CD14-positive monocyte (primary cell): ENCODE data around the gene ARRB1. TPM values are rescaled to one million over a fixed set of nuclear protein-coding genes. Genes with fewer than 3 reads are reported as not detected.
A peak's percentile ranks its signal among the peaks of the same experiment; 100 is the strongest.

Source experiments
- DNase-seq, 3 donors: peaks; one replicate each; pipeline ENCODE4 v3.0.0-alpha.2; 2011 to 2022
- H2AFZ ChIP-seq: 2 replicates; pipeline ENCODE4 v1.6.0; 2012; ENCODE audit warnings: mild to moderate bottlenecking, low read depth, low read length, inconsistent platforms; ENCODE audit not compliant: insufficient read depth, poor library complexity, severe bottlenecking
- H3K27ac ChIP-seq, 2 donors: 1 replicate in 1 of 2; 2 replicates in 1 of 2; pipeline ENCODE4 v1.5.1; 2012 to 2013; ENCODE audit warnings: low read length in 2 of 2, control low read depth in 1 of 2, inconsistent platforms in 1 of 2, low read depth in 1 of 2, mild to moderate bottlenecking in 1 of 2
- H3K27me3 ChIP-seq, 2 donors: one replicate each; pipeline versions ENCODE4 v1.6.0 to v1.6.1; 2011 to 2013; ENCODE audit warnings: low read length in 2 of 2; ENCODE audit not compliant: control insufficient read depth in 2 of 2, insufficient read depth in 2 of 2
- H3K36me3 ChIP-seq, 2 donors: replicated peaks in 1 of 2; 1 replicate in 1 of 2; 2 replicates in 1 of 2; pipeline versions ENCODE4 v1.5.1 to v1.6.1; 2012 to 2013; ENCODE audit warnings: low read length in 2 of 2, control low read depth in 1 of 2, inconsistent platforms in 1 of 2, mild to moderate bottlenecking in 1 of 2; ENCODE audit not compliant: insufficient read depth in 2 of 2, control insufficient read depth in 1 of 2
- H3K4me1 ChIP-seq, 2 donors: 1 replicate in 1 of 2; 2 replicates in 1 of 2; pipeline versions ENCODE4 v1.5.1 to v1.6.1; 2012 to 2013; ENCODE audit warnings: low read length in 2 of 2, control low read depth in 1 of 2, inconsistent platforms in 1 of 2, mild to moderate bottlenecking in 1 of 2, moderate library complexity in 1 of 2; ENCODE audit not compliant: insufficient read depth in 2 of 2, control insufficient read depth in 1 of 2
- H3K4me2 ChIP-seq: replicated peaks from 2 replicates; pipeline ENCODE3; 2012; ENCODE audit warnings: low read length, moderate library complexity, mild to moderate bottlenecking; ENCODE audit not compliant: poor library complexity, severe bottlenecking; ENCODE audit errors: extremely low read depth
- H3K4me3 ChIP-seq, 3 experiments: fragments of 200-600 bp in 1 of 3; sonication (generic) in 1 of 3; replicated peaks in 1 of 3; 1 replicate in 2 of 3; 2 replicates in 1 of 3; pipeline ENCODE4 v1.5.1; 2011 to 2013; ENCODE audit warnings: low read length in 3 of 3, mild to moderate bottlenecking in 3 of 3, control low read depth in 2 of 3, low read depth in 2 of 3, inconsistent platforms in 1 of 3, moderate library complexity in 1 of 3
- H3K79me2 ChIP-seq: 2 replicates; pipeline ENCODE4 v1.6.0; 2012; ENCODE audit warnings: mild to moderate bottlenecking, control low read depth, inconsistent platforms, low read length, moderate library complexity; ENCODE audit not compliant: insufficient read depth
- H3K9ac ChIP-seq: 2 replicates; pipeline ENCODE4 v1.6.0; 2017; ENCODE audit warnings: low read length, mild to moderate bottlenecking; ENCODE audit not compliant: insufficient read depth, poor library complexity, severe bottlenecking
- H3K9me3 ChIP-seq, 2 donors: replicated peaks in 1 of 2; 1 replicate in 1 of 2; 2 replicates in 1 of 2; pipeline versions ENCODE4 v1.5.1 to v1.6.1; 2012 to 2013; ENCODE audit warnings: low read length in 2 of 2, control low read depth in 1 of 2; ENCODE audit not compliant: control insufficient read depth in 1 of 2, insufficient read depth in 1 of 2
- H4K20me1 ChIP-seq: 2 replicates; pipeline ENCODE4 v1.6.0; 2012; ENCODE audit warnings: mild to moderate bottlenecking, low read length, control low read depth, moderate library complexity; ENCODE audit not compliant: insufficient read depth
- H3K27ac Mint-ChIP-seq, 7 donors: one replicate each; pipeline ENCODE4 v1.8.0; 2020; ENCODE audit warnings: mild to moderate bottlenecking in 7 of 7, mixed read lengths in 7 of 7, moderate library complexity in 6 of 7, inconsistent platforms in 2 of 7
- H3K27me3 Mint-ChIP-seq, 3 donors: one replicate each; pipeline ENCODE4 v1.8.0; 2021 to 2022; ENCODE audit warnings: low read depth in 3 of 3, mild to moderate bottlenecking in 3 of 3, mixed read lengths in 3 of 3, moderate library complexity in 3 of 3, inconsistent platforms in 1 of 3
- H3K36me3 Mint-ChIP-seq, 2 donors: one replicate each; pipeline ENCODE4 v1.8.0; 2020; ENCODE audit warnings: mixed read lengths in 2 of 2, inconsistent platforms in 1 of 2, mild to moderate bottlenecking in 1 of 2
- H3K4me1 Mint-ChIP-seq: one replicate; pipeline ENCODE4 v1.8.0; 2020; ENCODE audit warnings: mild to moderate bottlenecking, mixed read lengths
- H3K4me3 Mint-ChIP-seq, 2 donors: one replicate each; pipeline ENCODE4 v1.8.0; 2020; ENCODE audit warnings: mild to moderate bottlenecking in 2 of 2, mixed read lengths in 2 of 2, moderate library complexity in 1 of 2
- H3K9me3 Mint-ChIP-seq, 7 donors: one replicate each; pipeline ENCODE4 v1.8.0; 2020 to 2022; ENCODE audit warnings: mixed read lengths in 7 of 7, mild to moderate bottlenecking in 6 of 7, moderate library complexity in 6 of 7, inconsistent platforms in 2 of 7
- CTCF ChIP-seq: fragments of 200-600 bp; IDR thresholded peaks from one replicate; pipeline ENCODE4 v1.8.0; 2022; ENCODE audit warnings: antibody characterized with exemption, mild to moderate bottlenecking
- WGBS: methylation state at CpG from one replicate; pipeline ENCODE4 v1.1.5; 2013; ENCODE audit warnings: missing lambda C conversion rate; ENCODE audit not compliant: insufficient coverage; 5-methylcytosine and 5-hydroxymethylcytosine counted together
- intact Hi-C, 2 donors: fragments of 100-400 bp; cut with micrococcal nuclease; formaldehyde crosslinking; loops; one replicate each; pipeline versions ENCODE4 v1.15.0 to v1.15.1; 2023
- polyA plus RNA-seq, 3 donors: library from polyadenylated mRNA; depleted of rRNA in 1 of 3; unstranded in 2 of 3; stranded (reverse) in 1 of 3; fragments of 300-500 nt in 2 of 3; fragments of >200 nt in 1 of 3; fragmentation: Illumina TruSeq in 2 of 3; gene quantifications; 1 replicate in 2 of 3; 2 replicates in 1 of 3; pipeline ENCODE4 v1.2.3, GENCODE V29; 2012 to 2021

The ARRB1 gene
- polyA plus RNA-seq, 3 donors: 52.6 to 114 (median 66.5) TPM

DNA sequence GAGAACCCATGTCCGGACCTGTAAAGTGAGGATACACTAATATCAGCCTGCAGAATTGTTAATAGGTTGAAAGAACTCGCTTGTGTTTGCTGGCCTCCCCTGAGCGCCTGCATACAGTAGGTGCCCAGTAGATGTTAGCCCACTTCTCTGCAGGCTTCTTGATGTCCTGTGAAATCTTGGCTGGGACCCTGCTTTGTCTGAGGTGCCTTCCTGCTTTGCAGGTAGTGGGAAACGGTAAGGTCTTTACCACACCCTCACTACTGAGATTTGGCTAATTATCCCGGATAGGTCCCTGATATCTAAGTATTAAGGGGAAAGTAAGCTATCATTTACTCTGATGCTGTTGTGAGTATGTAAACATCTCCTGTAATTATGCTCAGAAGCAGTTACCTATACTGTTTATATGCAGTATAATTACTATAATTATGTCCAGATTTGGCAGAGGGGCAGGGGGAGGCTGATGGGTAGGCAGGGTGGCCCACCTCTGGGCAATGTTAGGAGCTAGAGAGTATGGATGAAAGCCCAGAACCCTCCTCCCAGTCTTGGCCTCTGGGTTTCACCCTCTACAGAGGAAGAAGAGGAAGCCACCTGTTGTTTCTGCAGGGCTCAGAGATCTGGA is 1.2 kb upstream of the ARRB1 start:
- peak overlapping the region; percentile 80 for H2AFZ ChIP-seq
- H3K4me1 ChIP-seq: peaks cover 38 to 55% of the 10 kb centered on the region in 2 donors
- intact Hi-C loops: loop anchor here in 1 of 2 donors (2.0 kb wide), 1 partner anchor 16 kb away; no protein-coding TSS in a partner anchor
- Mint-ChIP-seq H3K9me3 (peaks cover 0 to 4% (median 0%) of the 10 kb centered on the region in 7 donors), H3K27ac (peak overlapping the region; percentile 90 to 97 (median 94)), H3K4me3 (peak overlapping the region; percentile 84 to 92), H3K27me3 (peaks cover 3 to 5% (median 4%) of the 10 kb centered on the region in 3 donors), H3K4me1 (peaks cover 60% of the 10 kb centered on the region), H3K36me3 (peaks cover 20 to 26% of the 10 kb centered on the region in 2 donors)
- H4K20me1 ChIP-seq: peaks cover 34% of the 10 kb centered on the region
- H3K36me3 ChIP-seq: peaks cover 6 to 13% of the 10 kb centered on the region in 2 donors
- no peaks in the 10 kb centered on the region for H3K9me3 ChIP-seq
- H3K27ac ChIP-seq: peak overlapping the region; percentile 77 to 94
- WGBS: 17% methylated on average over 3 of the region's 5 CpGs
- no peak for TF ChIP-seq CTCF
- peaks cover 55% of the 10 kb centered on the region for H3K79me2 ChIP-seq
- DNase-seq: no peak
- peak overlapping the region; percentile 71 to 98 (median 76) for H3K4me3 ChIP-seq
- H3K9ac ChIP-seq: peak overlapping the region; percentile 92
- peak overlapping the region; percentile 86 for H3K4me2 ChIP-seq
- H3K27me3 ChIP-seq: no peaks in the 10 kb centered on the region

DNA sequence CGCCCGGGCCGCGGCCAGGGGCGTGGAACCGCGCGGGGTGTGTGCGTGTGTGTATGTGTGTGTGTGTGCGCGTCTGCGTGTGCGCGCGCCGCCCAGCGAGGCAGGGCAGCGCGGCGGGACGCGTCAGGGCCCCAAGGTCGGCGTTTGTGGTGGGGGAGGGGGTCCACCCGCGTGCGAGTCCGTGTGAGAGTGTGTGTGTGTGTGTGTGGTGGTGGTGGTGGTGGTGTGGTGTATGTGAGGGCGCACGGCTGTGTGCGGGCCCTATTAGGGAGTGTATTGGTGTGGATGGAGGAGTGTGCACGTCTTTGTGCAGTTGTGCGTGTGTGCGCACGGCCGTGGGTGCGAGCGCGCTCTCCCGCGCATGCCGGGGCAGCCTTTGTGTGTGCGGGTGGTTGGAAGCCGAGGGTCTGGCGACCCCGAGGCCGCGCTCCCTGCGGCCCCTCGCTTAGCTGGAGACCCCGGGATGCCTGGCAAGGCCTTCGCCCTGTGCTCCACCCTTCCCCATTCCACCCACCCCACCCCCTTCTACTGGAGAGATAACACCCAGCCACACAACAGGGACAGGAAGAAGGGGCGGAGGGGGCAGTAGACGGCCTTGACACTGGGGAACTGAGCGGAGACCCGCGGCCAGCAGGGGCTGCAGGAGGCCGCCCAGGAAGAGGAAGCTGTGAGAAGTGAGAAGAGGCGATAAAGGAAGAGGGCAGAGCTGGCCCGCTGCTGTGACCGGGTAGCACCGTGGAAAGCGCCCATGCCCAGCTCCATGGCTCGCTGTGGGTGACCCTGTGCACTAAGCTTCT is 528 bp upstream of the ARRB1 start:
- peak overlapping the region; percentile 76 to 98 (median 79) for H3K4me3 ChIP-seq
- peaks cover under 1 to 3% (median 2%) of the 10 kb centered on the region in 3 donors for H3K27me3 Mint-ChIP-seq
- intact Hi-C loops: loop anchor here in 1 of 2 donors (2.0 kb wide), 1 partner anchor 15 kb away; no protein-coding TSS in a partner anchor
- no peaks in the 10 kb centered on the region for H3K27me3 ChIP-seq
- H3K27ac Mint-ChIP-seq: peak overlapping the region; percentile 90 to 97 (median 94)
- H3K79me2 ChIP-seq: peaks cover 62% of the 10 kb centered on the region
- DNase-seq: peak; percentile 82 to 87 (median 84)
- peaks cover 41% of the 10 kb centered on the region for H4K20me1 ChIP-seq
- peaks cover 67% of the 10 kb centered on the region for H3K4me1 Mint-ChIP-seq
- peaks cover 6 to 19% of the 10 kb centered on the region in 2 donors for H3K36me3 ChIP-seq
- H3K4me3 Mint-ChIP-seq: peak overlapping the region; percentile 84 to 92
- peak; percentile 30 for TF ChIP-seq CTCF
- H2AFZ ChIP-seq: peak overlapping the region; percentile 80
- H3K27ac ChIP-seq: peak overlapping the region; percentile 77 to 94
- peaks cover 0 to 4% (median 0%) of the 10 kb centered on the region in 7 donors for H3K9me3 Mint-ChIP-seq
- H3K9ac ChIP-seq: peak overlapping the region; percentile 92
- H3K36me3 Mint-ChIP-seq: peaks cover 21 to 33% of the 10 kb centered on the region in 2 donors
- H3K4me2 ChIP-seq: peak overlapping the region; percentile 86
- H3K4me1 ChIP-seq: peaks cover 45 to 62% of the 10 kb centered on the region in 2 donors
- H3K9me3 ChIP-seq: no peaks in the 10 kb centered on the region
- 0% methylated on average over 57 of the region's 64 CpGs for WGBS
